ENCODE results near the gene B4GALNT3. TPM values are rescaled to one million over a fixed set of nuclear protein-coding genes. Genes with fewer than 3 reads are reported as not detected.

Gene B4GALNT3
- total RNA-seq, 2 experiments from 2014 or later, result 2.2 to 3.3 TPM

DNA sequence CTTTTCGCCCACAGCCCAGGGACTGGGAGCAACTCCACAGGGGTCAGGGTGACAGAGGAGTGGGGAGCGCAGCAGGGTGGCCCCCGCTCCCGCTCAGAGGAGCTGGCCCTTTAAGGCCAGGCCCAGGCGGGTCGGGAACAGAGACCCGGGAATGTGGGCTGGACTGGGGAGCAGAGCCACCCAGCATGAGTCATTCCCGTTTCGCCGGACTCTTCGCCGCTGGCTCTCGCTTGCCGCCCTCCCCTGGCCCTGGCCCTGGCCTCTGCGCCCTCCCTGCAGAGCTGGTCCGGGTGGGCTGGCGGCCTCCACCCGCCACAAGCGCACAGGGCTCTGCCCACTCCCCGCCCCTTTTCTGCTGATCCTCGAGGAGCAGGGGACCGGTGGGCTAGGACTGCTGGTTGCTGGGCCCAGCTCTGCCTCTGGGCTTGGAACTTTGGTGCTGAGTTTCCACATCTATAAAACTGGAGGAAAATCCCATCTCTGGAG, 110.7 kb downstream of the B4GALNT3 start:
- H3K27ac Mint-ChIP-seq, result no peak overlapping the region
- H3K36me3 Mint-ChIP-seq (ENCODE audit: low read depth), result no peaks in the 10 kb centered on the region
- H3K4me3 Mint-ChIP-seq, result no peak overlapping the region
- ChIA-PET CTCF (interaction anchor here (0.7 to 5.5 kb wide), 16 partner anchors 14 to 1013 kb away, joined by 3 to 42 read pairs (median 3); partner anchors contain the start of genes RAD52 and WNK1), POLR2A (no interaction called here)
- DNase-seq, result no peak
- no peaks in the 10 kb centered on the region for H3K9me3 Mint-ChIP-seq (ENCODE audit: low read depth)
- no peaks in the 10 kb centered on the region for H3K27me3 Mint-ChIP-seq
- intact Hi-C loops (cut with DNase I, micrococcal nuclease), result loop anchor here in 1 of 2 experiments (5.0 kb wide), 1 partner anchor 227 kb away; no protein-coding TSS in a partner anchor
- H3K4me1 Mint-ChIP-seq, result peaks cover 65% of the 10 kb centered on the region
- no peak for ATAC-seq

DNA sequence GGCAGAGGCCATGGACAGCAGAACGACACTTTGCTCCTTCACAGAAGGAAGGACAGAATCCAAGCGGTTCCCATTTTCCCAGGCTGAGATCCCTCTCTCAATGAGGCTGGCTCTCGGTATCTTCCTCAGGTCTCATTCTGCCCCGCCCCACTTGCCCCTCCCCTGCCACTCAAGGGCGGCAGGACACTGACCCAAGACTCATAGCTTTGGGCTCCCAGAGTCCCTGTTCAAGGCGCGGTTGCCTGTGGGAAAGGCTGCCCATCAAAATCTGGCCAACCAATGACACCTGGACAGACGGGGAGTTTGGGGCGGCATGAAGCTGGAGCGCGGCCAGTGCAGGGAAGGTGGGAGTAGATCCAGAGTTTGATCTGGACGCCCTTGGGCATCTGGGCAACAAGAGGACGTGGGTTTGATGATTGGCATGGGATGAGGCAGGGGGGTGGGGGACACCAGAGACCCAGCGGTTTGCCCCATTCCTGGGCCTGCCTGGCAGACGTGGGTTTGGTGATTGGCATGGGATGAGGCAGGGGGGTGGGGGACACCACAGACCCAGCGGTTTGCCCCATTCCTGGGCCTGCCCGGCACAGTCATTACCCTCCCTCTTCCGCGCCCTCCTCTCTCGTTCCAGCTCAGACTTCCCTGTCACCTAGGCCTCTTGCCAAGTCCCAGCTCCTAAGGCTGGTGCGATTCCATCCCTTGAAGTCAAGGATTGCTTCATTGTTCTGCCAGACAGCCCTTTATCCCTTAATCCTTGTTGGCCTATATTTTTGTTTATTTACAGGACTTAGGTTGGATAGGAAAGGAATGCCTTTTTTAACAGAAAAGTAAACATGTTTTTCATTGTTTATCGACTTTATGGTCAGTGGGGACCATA, 111.4 kb downstream of the B4GALNT3 start:
- DNase-seq (no peak), ATAC-seq (no peak)
- ChIA-PET POLR2A (no interaction called here), CTCF (interaction anchor here (0.6 to 5.5 kb wide), 11 partner anchors 29 to 378 kb away, joined by 3 to 42 read pairs (median 4); partner anchors contain the start of genes RAD52 and WNK1)
- intact Hi-C loops (cut with DNase I, micrococcal nuclease), result loop anchor here in 1 of 2 experiments (5.0 kb wide), 1 partner anchor 226 kb away; no protein-coding TSS in a partner anchor
- Mint-ChIP-seq H3K4me1 (peaks cover 64% of the 10 kb centered on the region), H3K36me3 (ENCODE audit: low read depth) (no peaks in the 10 kb centered on the region), H3K9me3 (ENCODE audit: low read depth) (no peaks in the 10 kb centered on the region), H3K4me3 (no peak overlapping the region), H3K27ac (no peak overlapping the region), H3K27me3 (no peaks in the 10 kb centered on the region)

DNA sequence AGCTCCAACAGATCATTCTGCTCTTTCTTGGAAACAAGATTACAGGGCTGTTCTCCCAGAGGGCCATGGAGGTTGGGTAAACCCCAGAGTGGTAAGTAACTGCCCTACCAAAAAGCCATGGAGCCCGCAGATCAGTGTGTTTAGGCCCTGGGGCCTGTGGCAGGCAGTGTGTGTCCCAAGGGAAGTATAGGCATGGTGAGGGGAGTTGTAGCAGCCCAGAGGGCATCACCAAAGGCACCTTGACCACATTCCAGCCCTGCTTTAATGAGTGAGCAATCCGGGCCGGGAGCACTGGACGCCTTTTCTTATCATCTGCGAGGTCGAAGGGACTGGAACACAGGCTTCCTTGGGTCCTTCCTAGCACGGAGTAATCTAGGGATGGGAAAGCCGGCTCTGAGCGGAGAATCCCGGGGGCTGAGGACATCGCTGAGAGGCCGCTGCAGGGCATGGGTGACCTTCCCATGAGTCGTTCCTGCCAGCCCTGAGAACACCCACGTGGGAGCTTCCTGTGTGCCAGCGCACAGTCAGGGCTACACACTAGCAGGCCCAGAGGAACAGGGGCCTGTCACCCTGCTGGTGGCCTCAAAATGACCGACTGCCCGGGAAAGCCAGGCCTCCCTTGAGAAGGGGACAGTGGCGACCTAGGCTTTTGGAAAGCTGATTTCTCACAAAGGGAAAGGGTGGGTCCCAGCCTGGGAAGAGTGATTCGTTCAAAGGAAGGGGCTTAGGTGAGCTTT, 112.2 kb downstream of the B4GALNT3 start:
- CTCF ChIA-PET, result interaction anchor here (0.6 to 5.5 kb wide), 6 partner anchors 30 to 322 kb away, joined by 3 to 42 read pairs (median 4); partner anchors contain the start of gene WNK1
- no peak overlapping the region for H3K4me3 Mint-ChIP-seq
- intact Hi-C loops (cut with DNase I, micrococcal nuclease), result loop anchor here in 1 of 2 experiments (5.0 kb wide), 1 partner anchor 225 kb away; no protein-coding TSS in a partner anchor
- no peaks in the 10 kb centered on the region for H3K9me3 Mint-ChIP-seq (ENCODE audit: low read depth)
- peak overlapping the region; percentile 60 for H3K27ac Mint-ChIP-seq
- DNase-seq (peak; percentile 31), ATAC-seq (no peak)
- H3K36me3 Mint-ChIP-seq (ENCODE audit: low read depth), result no peaks in the 10 kb centered on the region
- H3K27me3 Mint-ChIP-seq, result no peaks in the 10 kb centered on the region
- POLR2A ChIA-PET, result interaction anchor here (0.6 to 0.8 kb wide), 2 partner anchors 171 to 212 kb away, joined by 3 to 5 read pairs; no protein-coding TSS in a partner anchor
- H3K4me1 Mint-ChIP-seq, result peaks cover 64% of the 10 kb centered on the region

DNA sequence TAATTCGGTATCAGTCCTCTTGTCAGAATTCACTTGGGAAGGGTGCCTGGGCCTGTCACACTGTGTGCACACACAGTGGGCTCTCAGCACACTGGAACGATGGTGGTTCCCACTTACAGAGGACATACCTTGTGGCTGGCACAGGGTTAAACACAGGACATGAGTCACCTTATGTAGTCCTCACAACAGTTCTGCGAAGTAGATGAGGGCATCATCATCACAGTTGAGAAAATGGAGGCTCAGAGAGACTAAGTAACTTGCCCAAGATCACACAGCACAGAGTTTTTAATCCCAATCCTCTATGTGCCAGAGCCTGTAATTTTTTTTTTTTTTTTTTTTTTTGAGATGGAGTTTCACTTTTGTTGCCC, 112.8 kb downstream of the B4GALNT3 start:
- ATAC-seq (peak; percentile 69), DNase-seq (peak; percentile 48)
- Mint-ChIP-seq H3K9me3 (ENCODE audit: low read depth) (no peaks in the 10 kb centered on the region), H3K27me3 (no peaks in the 10 kb centered on the region), H3K27ac (peak overlapping the region; percentile 60), H3K36me3 (ENCODE audit: low read depth) (no peaks in the 10 kb centered on the region), H3K4me1 (peaks cover 59% of the 10 kb centered on the region), H3K4me3 (no peak overlapping the region)
- CTCF ChIA-PET, result interaction anchor here (0.7 to 5.5 kb wide), 3 partner anchors 179 to 312 kb away, joined by 3 to 42 read pairs (median 8); partner anchors contain the start of gene WNK1
- intact Hi-C loops (cut with DNase I, micrococcal nuclease), result loop anchor here in 1 of 2 experiments (5.0 kb wide), 1 partner anchor 225 kb away; no protein-coding TSS in a partner anchor
- POLR2A ChIA-PET, result interaction anchor here (0.6 to 0.8 kb wide), 3 partner anchors 59 to 212 kb away, joined by 3 to 6 read pairs (median 5); no protein-coding TSS in a partner anchor

DNA sequence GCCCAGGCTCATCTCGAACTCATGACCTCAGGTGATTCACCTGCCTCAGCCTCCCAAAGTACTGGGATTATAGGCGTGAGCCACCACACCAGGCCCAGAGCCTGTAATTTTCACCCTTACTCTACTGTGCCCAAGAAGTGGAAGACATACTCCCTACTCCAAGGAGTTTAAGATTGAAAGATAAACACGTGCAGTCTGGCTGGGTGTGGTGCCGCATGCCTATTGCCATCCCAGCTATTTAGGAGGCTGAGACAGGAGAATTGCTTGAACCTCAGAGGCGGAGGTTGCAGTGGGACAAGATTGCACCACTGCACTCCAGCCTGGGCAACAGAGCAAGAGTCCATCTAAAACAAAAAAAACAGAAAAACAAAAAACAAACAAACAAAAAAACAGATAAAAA, 113.5 kb downstream of the B4GALNT3 start:
- Mint-ChIP-seq H3K4me3 (no peak overlapping the region), H3K27me3 (no peaks in the 10 kb centered on the region), H3K9me3 (ENCODE audit: low read depth) (no peaks in the 10 kb centered on the region), H3K36me3 (ENCODE audit: low read depth) (no peaks in the 10 kb centered on the region), H3K27ac (no peak overlapping the region), H3K4me1 (peaks cover 56% of the 10 kb centered on the region)
- intact Hi-C loops (cut with DNase I, micrococcal nuclease), result loop anchor here in 1 of 2 experiments (5.0 kb wide), 1 partner anchor 224 kb away; no protein-coding TSS in a partner anchor
- no peak for DNase-seq
- POLR2A ChIA-PET, result interaction anchor here (0.7 kb wide), 1 partner anchor 59 kb away, joined by 6 read pairs; no protein-coding TSS in a partner anchor
- CTCF ChIA-PET, result interaction anchor here (5.5 kb wide), 1 partner anchor 243 kb away, joined by 42 read pairs; no protein-coding TSS in a partner anchor
- no peak for ATAC-seq

DNA sequence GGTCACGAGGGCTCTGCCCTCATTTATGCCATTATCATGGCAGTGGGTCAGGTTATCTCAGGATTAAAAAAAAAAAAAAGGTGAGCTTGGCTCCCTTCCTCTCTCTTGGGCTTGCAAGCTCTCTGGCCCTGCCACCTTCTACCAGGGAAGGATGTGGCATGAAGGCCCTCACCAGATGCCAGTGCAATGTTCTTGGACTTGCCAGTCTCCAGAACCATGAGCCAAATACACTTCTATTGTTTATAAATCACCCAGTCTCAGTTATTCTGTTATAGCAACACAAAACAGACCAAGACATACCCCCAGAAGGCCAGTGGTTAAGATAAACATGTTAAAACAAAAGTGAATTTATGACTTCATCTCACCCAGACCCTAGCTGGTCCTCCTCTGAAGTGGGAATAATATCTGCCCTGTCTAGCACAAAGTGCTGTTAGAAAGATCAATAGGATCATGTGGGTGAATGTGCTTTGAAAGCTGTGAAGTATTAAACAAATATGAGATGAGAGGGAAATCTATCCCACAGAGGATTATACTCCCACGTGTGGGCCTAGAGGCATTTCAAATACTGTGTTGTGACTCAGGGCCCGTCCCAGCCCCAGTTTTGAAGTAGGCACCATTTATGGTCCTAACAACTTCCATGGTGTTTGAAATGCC, 114.9 kb downstream of the B4GALNT3 start:
- ChIA-PET POLR2A (interaction anchor here (2.0 kb wide), 1 partner anchor 177 kb away, joined by 8 read pairs; the partner anchor contains the start of gene WNK1), CTCF (interaction anchor here (0.7 to 4.2 kb wide), 13 partner anchors 9 to 334 kb away, joined by 3 to 64 read pairs (median 3); partner anchors contain the start of gene WNK1)
- intact Hi-C loops (cut with DNase I, micrococcal nuclease), result loop anchor here in 1 of 2 experiments (5.0 kb wide), 1 partner anchor 223 kb away; no protein-coding TSS in a partner anchor
- ATAC-seq (no peak), DNase-seq (no peak)
- no peaks in the 10 kb centered on the region for H3K36me3 Mint-ChIP-seq (ENCODE audit: low read depth)
- peak overlapping the region; percentile 47 for H3K27ac Mint-ChIP-seq
- no peaks in the 10 kb centered on the region for H3K27me3 Mint-ChIP-seq
- H3K4me3 Mint-ChIP-seq, result no peak overlapping the region
- peaks cover 45% of the 10 kb centered on the region for H3K4me1 Mint-ChIP-seq
- H3K9me3 Mint-ChIP-seq (ENCODE audit: low read depth), result no peaks in the 10 kb centered on the region

DNA sequence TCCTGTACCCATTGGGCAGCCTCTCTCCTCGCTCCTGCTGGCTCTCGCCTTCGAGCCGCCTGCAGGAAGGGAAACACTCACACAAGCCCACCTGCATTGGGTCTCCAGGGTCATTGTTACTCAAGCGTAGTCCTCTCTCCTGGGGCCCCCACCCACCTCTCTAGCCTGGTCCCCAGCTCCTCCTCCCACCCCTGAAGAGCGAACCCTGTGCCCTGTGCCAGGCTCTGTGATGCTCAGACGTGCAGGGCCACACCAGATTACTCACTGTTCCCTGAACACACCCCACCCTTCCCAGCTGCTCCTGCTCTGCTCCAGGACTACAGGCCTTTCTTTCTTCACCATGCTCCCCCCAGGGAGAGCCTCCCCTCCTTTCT, 115.4 kb downstream of the B4GALNT3 start:
- intact Hi-C loops (cut with DNase I, micrococcal nuclease), result no loop called here
- ATAC-seq (no peak), DNase-seq (no peak)
- Mint-ChIP-seq H3K4me3 (no peak overlapping the region), H3K27me3 (no peaks in the 10 kb centered on the region), H3K36me3 (ENCODE audit: low read depth) (no peaks in the 10 kb centered on the region), H3K27ac (peak overlapping the region; percentile 81), H3K4me1 (peaks cover 42% of the 10 kb centered on the region), H3K9me3 (ENCODE audit: low read depth) (no peaks in the 10 kb centered on the region)
- POLR2A ChIA-PET, result interaction anchor here (2.0 kb wide), 1 partner anchor 176 kb away, joined by 8 read pairs; the partner anchor contains the start of gene WNK1
- CTCF ChIA-PET, result interaction anchor here (0.6 to 4.2 kb wide), 30 partner anchors 9 to 518 kb away, joined by 3 to 64 read pairs (median 3); partner anchors contain the start of gene WNK1

DNA sequence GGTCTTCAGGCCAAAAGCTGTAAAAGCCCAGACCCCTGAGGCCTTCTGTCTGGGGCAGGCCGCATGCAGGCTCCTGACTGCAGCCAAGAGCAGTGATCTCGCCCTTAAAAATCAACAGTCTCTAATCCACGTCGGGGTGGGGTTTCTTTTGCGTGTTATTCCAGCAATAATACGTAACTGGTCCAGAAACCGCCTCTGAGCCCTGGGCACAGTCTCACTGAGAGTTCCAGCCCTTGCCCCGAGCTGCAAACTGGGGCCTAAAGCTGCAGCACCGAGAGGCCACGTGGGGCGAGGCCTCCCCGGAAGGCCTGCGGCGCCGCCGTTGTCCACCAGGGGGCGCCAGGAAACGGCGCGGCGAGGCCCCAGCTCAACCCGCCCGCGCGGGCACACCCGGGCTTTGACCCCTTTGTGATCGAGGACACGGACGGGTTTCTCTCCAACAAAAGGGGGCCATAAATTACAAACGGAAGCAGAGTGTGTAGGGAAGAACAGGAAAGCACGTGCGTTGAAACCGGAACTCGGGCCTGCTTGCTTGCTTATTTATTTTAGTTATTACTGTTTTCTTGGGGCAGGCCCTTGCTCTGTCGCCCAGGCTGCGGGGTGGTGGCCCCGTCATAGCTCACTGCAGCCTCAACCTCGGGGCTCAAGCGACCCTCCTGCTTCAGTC, 116.3 kb downstream of the B4GALNT3 start:
- H3K27ac Mint-ChIP-seq, result peak overlapping the region; percentile 77
- peak overlapping the region; percentile 46 for H3K4me3 Mint-ChIP-seq
- no peaks in the 10 kb centered on the region for H3K27me3 Mint-ChIP-seq
- POLR2A ChIA-PET, result interaction anchor here (0.5 to 2.0 kb wide), 4 partner anchors 68 to 374 kb away, joined by 3 to 8 read pairs (median 3); partner anchors contain the start of genes RAD52 and WNK1
- H3K36me3 Mint-ChIP-seq (ENCODE audit: low read depth), result no peaks in the 10 kb centered on the region
- intact Hi-C loops (cut with DNase I, micrococcal nuclease), result loop anchor here (1.0 to 2.0 kb wide), 8 partner anchors 55 to 373 kb away; partner anchors contain the start of gene RAD52 (in 1 of the 2)
- CTCF ChIA-PET, result interaction anchor here (0.5 to 4.2 kb wide), 52 partner anchors 9 to 1016 kb away, joined by 3 to 64 read pairs (median 3); partner anchors contain the start of genes KDM5A, RAD52 and WNK1
- peaks cover 42% of the 10 kb centered on the region for H3K4me1 Mint-ChIP-seq
- DNase-seq, result peak; percentile 91
- H3K9me3 Mint-ChIP-seq (ENCODE audit: low read depth), result no peaks in the 10 kb centered on the region
- peak; percentile 83 for ATAC-seq

DNA sequence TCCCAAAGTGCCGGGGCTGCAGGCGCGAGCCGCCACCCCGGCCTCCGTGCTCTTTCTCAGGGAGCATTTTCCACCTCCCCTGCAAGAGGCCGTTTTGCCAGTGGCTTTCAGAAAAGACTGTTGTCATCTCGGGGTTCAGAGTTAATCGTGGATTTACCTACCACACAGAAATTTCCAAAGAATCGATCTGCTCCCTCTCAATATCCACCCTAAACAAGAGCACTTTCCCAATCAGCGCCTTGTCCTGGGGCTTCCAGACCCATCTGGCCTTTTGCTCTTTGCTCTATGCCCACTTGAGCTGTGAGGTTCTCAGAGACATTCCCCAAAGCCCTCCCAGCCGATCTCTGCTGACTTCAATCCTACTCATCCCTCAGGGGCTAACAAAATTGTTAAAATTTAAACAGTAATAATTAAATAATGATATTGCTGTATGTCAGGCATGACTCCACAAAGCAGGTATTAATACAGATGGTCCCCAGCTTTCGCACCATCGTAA, 116.9 kb downstream of the B4GALNT3 start:
- ChIA-PET POLR2A (interaction anchor here (0.9 to 2.0 kb wide), 3 partner anchors 175 to 373 kb away, joined by 3 to 8 read pairs (median 3); partner anchors contain the start of genes RAD52 and WNK1), CTCF (interaction anchor here (0.5 to 4.2 kb wide), 35 partner anchors 9 to 1016 kb away, joined by 3 to 64 read pairs (median 4); partner anchors contain the start of genes RAD52 and WNK1)
- ATAC-seq (no peak), DNase-seq (no peak)
- intact Hi-C loops (cut with DNase I, micrococcal nuclease), result loop anchor here (1.0 to 2.0 kb wide), 8 partner anchors 54 to 373 kb away; partner anchors contain the start of gene RAD52 (in 1 of the 2)
- peak overlapping the region; percentile 46 for H3K4me3 Mint-ChIP-seq
- peak overlapping the region; percentile 45 for H3K27ac Mint-ChIP-seq
- H3K9me3 Mint-ChIP-seq (ENCODE audit: low read depth), result no peaks in the 10 kb centered on the region
- peaks cover 39% of the 10 kb centered on the region for H3K4me1 Mint-ChIP-seq
- no peaks in the 10 kb centered on the region for H3K36me3 Mint-ChIP-seq (ENCODE audit: low read depth)
- H3K27me3 Mint-ChIP-seq, result no peaks in the 10 kb centered on the region

Measured in activated CD4-positive, alpha-beta T cell treated with anti-CD3 and anti-CD28 coated beads for 36 hours (primary cell).